ENCODE data around the gene RING1. TPM values are rescaled to one million over a fixed set of nuclear protein-coding genes. Genes with fewer than 3 reads are reported as not detected.
A peak's percentile ranks its signal among the peaks of the same experiment; 100 is the strongest.

The RING1 gene
- total RNA-seq, 1 experiment from 2014 or later, result 31.0 TPM

DNA sequence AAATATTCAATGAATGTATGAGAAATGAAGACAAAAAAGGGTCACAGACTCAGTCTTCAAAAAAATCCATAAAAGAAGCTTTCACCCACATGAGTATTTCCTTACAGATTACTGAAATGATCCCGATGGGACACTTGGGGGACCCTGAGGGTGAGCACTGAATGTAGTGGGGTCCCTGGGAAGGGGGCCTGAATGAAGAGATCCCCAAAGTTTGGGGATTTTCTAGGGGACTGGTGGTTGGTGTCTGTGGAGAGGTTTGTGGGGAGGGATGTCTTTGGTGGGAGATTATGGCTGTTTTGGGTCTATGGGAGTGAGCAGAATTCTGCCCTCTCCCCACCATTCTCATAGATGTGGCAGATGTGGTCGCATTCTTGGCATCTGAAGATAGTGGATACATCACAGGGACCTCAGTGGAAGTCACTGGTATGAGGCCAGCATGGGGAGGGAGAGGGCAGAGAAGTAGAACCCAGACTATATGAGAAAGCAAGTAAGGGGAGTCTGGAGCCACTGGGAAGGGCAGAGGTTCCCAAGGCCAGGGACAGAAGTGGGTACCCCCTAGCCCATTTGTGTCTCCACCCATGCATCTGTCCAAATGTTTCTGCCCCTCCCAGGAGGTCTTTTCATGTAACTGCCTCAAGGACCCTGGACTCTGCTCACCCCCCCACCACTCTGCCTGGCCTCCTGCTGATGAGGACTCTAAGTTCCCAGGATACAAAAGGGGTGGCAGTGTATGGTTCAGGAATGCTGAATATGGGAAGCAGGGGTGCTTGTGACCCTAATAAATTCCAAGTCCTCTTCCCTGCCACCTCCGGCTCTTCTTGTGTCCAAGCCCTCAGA, 2.1 kb upstream of the RING1 start:
- Mint-ChIP-seq H3K9me3 (no peaks in the 10 kb centered on the region; a peak in 1 of 5 replicates), H3K4me1 (peaks cover 42 to 46% of the 10 kb centered on the region in 2 experiments), H3K27me3 (ENCODE audit: low read depth) (peaks cover 46% of the 10 kb centered on the region), H3K36me3 (ENCODE audit: insufficient read depth in 1 of 3, low read depth in 3 of 3) (peaks cover 31 to 46% (median 40%) of the 10 kb centered on the region in 3 experiments), H3K4me3 (peak overlapping the region in 1 of 2 experiments; percentile 95; a peak in 3 of 5 replicates), H3K27ac (no peak overlapping the region)
- H4K20me1 ChIP-seq (ENCODE audit: control insufficient read depth, insufficient read depth, insufficient read length), result peaks cover 3% of the 10 kb centered on the region
- peaks cover 3% of the 10 kb centered on the region; the same call in 1 of the 2 replicates for H3K79me2 ChIP-seq (ENCODE audit: insufficient read depth, low read length)
- H2AK5ac ChIP-seq (ENCODE audit: insufficient read length, low read length), result no peak overlapping the region
- H2BK120ac ChIP-seq (ENCODE audit: low read depth, low read length, poor library complexity, severe bottlenecking), result no peak overlapping the region
- no peak overlapping the region for H2BK20ac ChIP-seq (ENCODE audit: low read depth, low read length, poor library complexity, severe bottlenecking)
- H4K8ac ChIP-seq (replicated peaks; ENCODE audit: insufficient read length, low read depth, low read length), result no peak overlapping the region
- H3T11ph ChIP-seq (ENCODE audit: low read length), result no peak overlapping the region
- peaks cover 23% of the 10 kb centered on the region; the same call in 1 of the 2 replicates for H3K27me3 ChIP-seq (ENCODE audit: insufficient read depth, low read length)
- WGBS (ENCODE audit: extremely low coverage, insufficient read length, low lambda C conversion rate), result no CpG with 5 or more reads among the region's 3 CpGs
- H2AFZ ChIP-seq (ENCODE audit: low read length), result no peak overlapping the region
- no peak overlapping the region for H3K56ac ChIP-seq (ENCODE audit: insufficient read length, low read depth, low read length)
- H3K79me1 ChIP-seq (ENCODE audit: insufficient read depth, low read depth, low read length, poor library complexity, severe bottlenecking), result no peaks in the 10 kb centered on the region
- no peak overlapping the region for H3K4me2 ChIP-seq (ENCODE audit: insufficient read depth, insufficient read length, low read length)
- TF ChIP-seq, protein P1, sequence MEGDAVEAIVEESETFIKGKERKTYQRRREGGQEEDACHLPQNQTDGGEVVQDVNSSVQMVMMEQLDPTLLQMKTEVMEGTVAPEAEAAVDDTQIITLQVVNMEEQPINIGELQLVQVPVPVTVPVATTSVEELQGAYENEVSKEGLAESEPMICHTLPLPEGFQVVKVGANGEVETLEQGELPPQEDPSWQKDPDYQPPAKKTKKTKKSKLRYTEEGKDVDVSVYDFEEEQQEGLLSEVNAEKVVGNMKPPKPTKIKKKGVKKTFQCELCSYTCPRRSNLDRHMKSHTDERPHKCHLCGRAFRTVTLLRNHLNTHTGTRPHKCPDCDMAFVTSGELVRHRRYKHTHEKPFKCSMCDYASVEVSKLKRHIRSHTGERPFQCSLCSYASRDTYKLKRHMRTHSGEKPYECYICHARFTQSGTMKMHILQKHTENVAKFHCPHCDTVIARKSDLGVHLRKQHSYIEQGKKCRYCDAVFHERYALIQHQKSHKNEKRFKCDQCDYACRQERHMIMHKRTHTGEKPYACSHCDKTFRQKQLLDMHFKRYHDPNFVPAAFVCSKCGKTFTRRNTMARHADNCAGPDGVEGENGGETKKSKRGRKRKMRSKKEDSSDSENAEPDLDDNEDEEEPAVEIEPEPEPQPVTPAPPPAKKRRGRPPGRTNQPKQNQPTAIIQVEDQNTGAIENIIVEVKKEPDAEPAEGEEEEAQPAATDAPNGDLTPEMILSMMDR (conservative IDR thresholded peaks at IDR 0.05), result no peak
- no peak overlapping the region for H3K18ac ChIP-seq (ENCODE audit: insufficient read length, low read depth, low read length)
- H3K4ac ChIP-seq (ENCODE audit: low read depth, low read length), result no peak overlapping the region
- peaks cover 20% of the 10 kb centered on the region for H3K23me2 ChIP-seq (ENCODE audit: insufficient read length, low read depth, low read length, poor library complexity, severe bottlenecking)
- no peak overlapping the region for H2BK12ac ChIP-seq (ENCODE audit: insufficient read length, low read depth, low read length)
- no peak overlapping the region for H2BK5ac ChIP-seq (ENCODE audit: insufficient read length, low read length)
- no peak overlapping the region for H2BK15ac ChIP-seq (ENCODE audit: low read depth, low read length)
- no peak overlapping the region for H3K27ac ChIP-seq (ENCODE audit: insufficient read length, low read depth, low read length)
- no peak overlapping the region for H4K5ac ChIP-seq (ENCODE audit: insufficient read length, low read depth, low read length)
- DNase-seq, result no peak
- H3K4me1 ChIP-seq (ENCODE audit: insufficient read depth, low read length), result peaks cover 10% of the 10 kb centered on the region; the same call in 1 of the 2 replicates
- no peak overlapping the region for H3K14ac ChIP-seq (ENCODE audit: insufficient read depth, low read length)
- no peak overlapping the region for H4K91ac ChIP-seq (ENCODE audit: insufficient read length, low read depth, low read length)
- H3K9me3 ChIP-seq (ENCODE audit: control insufficient read depth, low read depth, low read length), result no peaks in the 10 kb centered on the region
- H3K23ac ChIP-seq (ENCODE audit: insufficient read length, low read depth, low read length), result no peak overlapping the region
- H3K9ac ChIP-seq (ENCODE audit: extremely low read depth, insufficient read length, low read length), result no peak overlapping the region
